Neural progenitor cell (in vitro differentiated cells): ENCODE measurements around the gene EPHA10. TPM values are rescaled to one million over a fixed set of nuclear protein-coding genes. Genes with fewer than 3 reads are reported as not detected.

Experiments used
- DNase-seq: peaks from one replicate; pipeline ENCODE4 v3.0.0-alpha.2; 2016; ENCODE audit warnings: low spot score
- H2AFZ ChIP-seq: fragments of 200-600 bp; sonication (generic); replicated peaks from 2 replicates; pipeline ENCODE4 v1.6.1; 2016; ENCODE audit warnings: antibody characterized with exemption
- H3F3A ChIP-seq: fragments of 200-600 bp; sonication (generic); 2 replicates; pipeline ENCODE4 v1.6.1; 2016; ENCODE audit warnings: antibody characterized with exemption, low read depth
- H3K27ac ChIP-seq: fragments of 200-600 bp; sonication (generic); 2 replicates; pipeline ENCODE4 v1.5.1; 2016; ENCODE audit warnings: mild to moderate bottlenecking
- H3K27me3 ChIP-seq: fragments of 200-600 bp; sonication (generic); 2 replicates; pipeline ENCODE4 v1.6.1; 2016; ENCODE audit warnings: mild to moderate bottlenecking, moderate library complexity
- H3K36me3 ChIP-seq: fragments of 200-600 bp; sonication (generic); 2 replicates; pipeline ENCODE4 v1.5.1; 2016
- H3K4me1 ChIP-seq: fragments of 200-600 bp; sonication (generic); 2 replicates; pipeline ENCODE4 v1.6.1; 2016; ENCODE audit warnings: mixed run types
- H3K4me2 ChIP-seq: fragments of 200-600 bp; sonication (generic); 2 replicates; pipeline ENCODE4 v1.6.1; 2016
- H3K4me3 ChIP-seq: fragments of 200-600 bp; sonication (generic); 2 replicates; pipeline ENCODE4 v1.5.1; 2016
- H3K79me2 ChIP-seq: fragments of 200-600 bp; sonication (generic); 2 replicates; pipeline ENCODE4 v1.6.1; 2016; ENCODE audit warnings: low read depth
- H3K9ac ChIP-seq: fragments of 200-600 bp; sonication (generic); 2 replicates; pipeline ENCODE4 v1.6.1; 2016
- H3K9me3 ChIP-seq: fragments of 200-600 bp; sonication (generic); 2 replicates; pipeline ENCODE4 v1.5.1; 2016; ENCODE audit warnings: low read depth
- H4K20me1 ChIP-seq: fragments of 200-600 bp; sonication (generic); 2 replicates; pipeline ENCODE4 v1.6.1; 2016; ENCODE audit warnings: low read depth
- H3K27ac Mint-ChIP-seq: 3 replicates; pipeline ENCODE4 v1.8.0; 2021; ENCODE audit warnings: mixed read lengths
- H3K27me3 Mint-ChIP-seq: 2 replicates; pipeline ENCODE4 v1.8.0; 2022; ENCODE audit warnings: low read depth, mild to moderate bottlenecking, inconsistent platforms, moderate library complexity, mixed read lengths; ENCODE audit not compliant: insufficient read depth
- H3K36me3 Mint-ChIP-seq: 3 replicates; pipeline ENCODE4 v1.8.0; 2021; ENCODE audit warnings: mixed read lengths
- H3K4me1 Mint-ChIP-seq: 3 replicates; pipeline ENCODE4 v1.8.0; 2021; ENCODE audit warnings: mixed read lengths
- H3K4me3 Mint-ChIP-seq: 3 replicates; pipeline ENCODE4 v1.8.0; 2021; ENCODE audit warnings: mild to moderate bottlenecking, moderate library complexity, mixed read lengths
- H3K9me3 Mint-ChIP-seq: 3 replicates; pipeline ENCODE4 v1.8.0; 2020; ENCODE audit warnings: mixed read lengths
- EZH2 ChIP-seq: fragments of 200-600 bp; sonication (generic); IDR thresholded peaks from 2 replicates; pipeline ENCODE4 v1.6.1; 2017; ENCODE audit warnings: antibody characterized with exemption, mild to moderate bottlenecking, moderate library complexity
- EZH2phosphoT487 ChIP-seq: fragments of 200-600 bp; sonication (generic); IDR thresholded peaks from 2 replicates; pipeline ENCODE4 v1.6.1; 2017; ENCODE audit warnings: antibody characterized with exemption
- total RNA-seq: library from RNA; depleted of rRNA; stranded (reverse); fragments of >200 nt; gene quantifications from 2 replicates; pipeline ENCODE4 v1.2.3, GENCODE V29; 2015; ENCODE audit warnings: low replicate concordance
- TF ChIP-seq, protein P1 (sequence below): fragments of 200-600 bp; sonication (generic); IDR thresholded peaks from 2 replicates; pipeline ENCODE4 v1.5.1; 2017; ENCODE audit warnings: antibody characterized with exemption, mild to moderate bottlenecking

The EPHA10 gene
- total RNA-seq, 1 donor from 2014 or later, result not detected

DNA sequence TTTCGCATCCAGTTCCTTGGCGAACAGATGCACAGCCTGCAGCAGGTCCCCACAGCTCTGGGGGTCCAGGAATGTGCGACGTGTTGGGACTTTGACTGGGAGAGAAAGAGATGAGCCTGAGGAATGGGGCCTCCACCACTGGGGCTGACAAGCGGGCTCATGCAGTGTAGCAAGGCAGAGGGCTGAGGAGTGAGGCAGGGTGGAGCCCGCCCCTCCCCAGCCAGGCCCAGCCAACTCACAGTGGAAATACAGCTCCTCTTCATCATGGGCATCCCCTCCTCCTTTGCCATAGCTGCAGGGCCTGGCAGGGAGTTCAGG, 41.9 kb downstream of the EPHA10 start:
- Histone ChIP-seq H3K79me2 (no peaks in the 10 kb centered on the region), H3K36me3 (no peaks in the 10 kb centered on the region), H3K27ac (no peak overlapping the region), H3K27me3 (peaks cover 6% of the 10 kb centered on the region), H3K4me1 (peaks cover 18% of the 10 kb centered on the region), H3F3A (no peaks in the 10 kb centered on the region), H2AFZ (no peak overlapping the region), H3K4me3 (no peak overlapping the region), H4K20me1 (no peaks in the 10 kb centered on the region), H3K4me2 (no peak overlapping the region), H3K9me3 (no peaks in the 10 kb centered on the region), H3K9ac (no peak overlapping the region)
- Mint-ChIP-seq H3K4me1 (peaks cover 37% of the 10 kb centered on the region), H3K4me3 (no peak overlapping the region), H3K36me3 (no peaks in the 10 kb centered on the region), H3K27ac (no peak overlapping the region), H3K27me3 (peaks cover 7% of the 10 kb centered on the region), H3K9me3 (no peaks in the 10 kb centered on the region)
- TF ChIP-seq EZH2phosphoT487, result no peak
- no peak for TF ChIP-seq EZH2
- TF ChIP-seq, protein P1, sequence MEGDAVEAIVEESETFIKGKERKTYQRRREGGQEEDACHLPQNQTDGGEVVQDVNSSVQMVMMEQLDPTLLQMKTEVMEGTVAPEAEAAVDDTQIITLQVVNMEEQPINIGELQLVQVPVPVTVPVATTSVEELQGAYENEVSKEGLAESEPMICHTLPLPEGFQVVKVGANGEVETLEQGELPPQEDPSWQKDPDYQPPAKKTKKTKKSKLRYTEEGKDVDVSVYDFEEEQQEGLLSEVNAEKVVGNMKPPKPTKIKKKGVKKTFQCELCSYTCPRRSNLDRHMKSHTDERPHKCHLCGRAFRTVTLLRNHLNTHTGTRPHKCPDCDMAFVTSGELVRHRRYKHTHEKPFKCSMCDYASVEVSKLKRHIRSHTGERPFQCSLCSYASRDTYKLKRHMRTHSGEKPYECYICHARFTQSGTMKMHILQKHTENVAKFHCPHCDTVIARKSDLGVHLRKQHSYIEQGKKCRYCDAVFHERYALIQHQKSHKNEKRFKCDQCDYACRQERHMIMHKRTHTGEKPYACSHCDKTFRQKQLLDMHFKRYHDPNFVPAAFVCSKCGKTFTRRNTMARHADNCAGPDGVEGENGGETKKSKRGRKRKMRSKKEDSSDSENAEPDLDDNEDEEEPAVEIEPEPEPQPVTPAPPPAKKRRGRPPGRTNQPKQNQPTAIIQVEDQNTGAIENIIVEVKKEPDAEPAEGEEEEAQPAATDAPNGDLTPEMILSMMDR, result no peak
- DNase-seq, result no peak

DNA sequence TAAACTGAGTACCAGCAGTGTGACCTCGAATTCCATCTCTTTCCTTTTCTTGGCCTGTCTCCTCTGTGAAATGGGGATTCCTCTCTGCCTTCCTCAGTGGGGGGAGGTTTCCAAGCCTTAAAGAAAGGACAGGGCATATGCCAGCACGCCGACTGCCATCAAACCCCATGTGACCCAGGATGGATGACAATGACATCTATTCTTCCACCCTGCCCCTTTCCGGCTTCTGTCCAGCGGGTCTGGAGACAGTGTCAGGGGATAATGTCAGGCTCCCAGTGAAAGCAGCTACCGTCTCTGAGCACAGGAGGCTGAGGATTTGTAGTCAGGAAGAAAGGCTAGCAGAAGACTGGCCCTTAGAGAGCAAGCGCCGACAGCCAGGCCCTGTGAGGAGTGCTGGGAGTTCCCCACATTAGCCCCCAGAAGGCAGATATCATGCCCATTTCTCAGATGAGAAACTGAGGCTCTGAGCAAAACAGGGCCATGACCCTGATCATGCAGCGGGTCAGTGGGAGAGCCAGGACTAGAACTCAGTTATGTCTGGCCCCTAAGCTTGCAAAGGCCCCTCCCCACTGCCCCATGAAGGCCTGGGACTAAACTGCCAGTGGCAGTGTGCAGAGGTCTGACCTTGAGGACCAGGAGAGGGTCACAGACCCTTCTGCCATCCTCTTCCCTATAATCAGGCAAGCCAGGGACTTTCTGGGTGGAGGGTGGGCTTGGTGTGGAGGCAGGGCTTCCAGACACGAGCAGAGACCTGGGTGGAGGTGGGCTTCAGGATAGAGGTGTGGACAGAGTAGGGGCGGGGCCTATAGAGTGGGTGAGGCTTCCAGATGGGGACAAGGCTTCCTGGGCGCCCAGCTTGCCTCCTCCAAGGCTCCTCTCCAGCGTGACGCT, 42.5 kb downstream of the EPHA10 start:
- no peak for DNase-seq
- Histone ChIP-seq H3K79me2 (no peaks in the 10 kb centered on the region), H4K20me1 (no peaks in the 10 kb centered on the region), H3K4me2 (no peak overlapping the region), H3K36me3 (no peaks in the 10 kb centered on the region), H2AFZ (no peak overlapping the region), H3K27ac (no peak overlapping the region), H3K4me3 (no peak overlapping the region), H3K4me1 (peaks cover 17% of the 10 kb centered on the region), H3K27me3 (no peaks in the 10 kb centered on the region), H3K9me3 (no peaks in the 10 kb centered on the region), H3K9ac (no peak overlapping the region), H3F3A (no peaks in the 10 kb centered on the region)
- Mint-ChIP-seq H3K27ac (peak overlapping the region; percentile 33), H3K9me3 (no peaks in the 10 kb centered on the region), H3K4me1 (peaks cover 32% of the 10 kb centered on the region), H3K27me3 (peaks cover 5% of the 10 kb centered on the region), H3K36me3 (no peaks in the 10 kb centered on the region), H3K4me3 (peak overlapping the region; percentile 15)
- no peak for TF ChIP-seq EZH2
- TF ChIP-seq, protein P1, result no peak
- TF ChIP-seq EZH2phosphoT487, result no peak

DNA sequence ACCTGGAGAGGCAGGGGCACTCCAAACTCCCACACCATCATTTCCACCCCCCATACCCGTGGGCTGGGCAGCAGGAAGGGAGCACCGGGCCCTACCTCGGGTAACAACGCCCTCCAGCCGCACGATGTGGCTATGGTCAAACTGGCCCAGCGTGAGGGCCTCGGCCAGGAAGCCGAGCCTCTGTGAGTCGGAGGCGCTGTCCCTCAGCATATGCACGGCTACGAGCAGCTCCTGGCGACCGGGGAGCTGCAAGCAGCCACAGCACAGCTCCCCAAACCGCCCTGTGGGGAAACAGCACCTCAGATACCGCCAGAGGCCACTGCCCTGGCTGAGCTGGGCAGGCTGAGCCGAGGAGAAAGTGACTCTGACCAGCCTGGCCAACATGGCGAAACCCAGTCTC, 43.4 kb downstream of the EPHA10 start:
- no peaks in the 10 kb centered on the region for H3K27me3 ChIP-seq
- H3F3A ChIP-seq, result no peaks in the 10 kb centered on the region
- H3K27ac Mint-ChIP-seq, result no peak overlapping the region
- H3K36me3 ChIP-seq, result no peaks in the 10 kb centered on the region
- no peak overlapping the region for H3K4me3 ChIP-seq
- no peak overlapping the region for H2AFZ ChIP-seq
- TF ChIP-seq EZH2phosphoT487, result no peak
- TF ChIP-seq EZH2, result no peak
- H3K9me3 Mint-ChIP-seq, result no peaks in the 10 kb centered on the region
- peaks cover 27% of the 10 kb centered on the region for H3K4me1 Mint-ChIP-seq
- H3K4me1 ChIP-seq, result peaks cover 8% of the 10 kb centered on the region
- H3K4me2 ChIP-seq, result no peak overlapping the region
- DNase-seq, result peak; percentile 30
- H3K9ac ChIP-seq, result no peak overlapping the region
- H3K4me3 Mint-ChIP-seq, result no peak overlapping the region
- peaks cover 5% of the 10 kb centered on the region for H3K27me3 Mint-ChIP-seq
- H3K27ac ChIP-seq, result no peak overlapping the region
- no peaks in the 10 kb centered on the region for H3K9me3 ChIP-seq
- no peaks in the 10 kb centered on the region for H3K79me2 ChIP-seq
- no peaks in the 10 kb centered on the region for H4K20me1 ChIP-seq
- H3K36me3 Mint-ChIP-seq, result no peaks in the 10 kb centered on the region
